Adrenal gland (tissue), 12 donors: ENCODE data around the gene UMOD. TPM values are rescaled to one million over a fixed set of nuclear protein-coding genes. Genes with fewer than 3 reads are reported as not detected.

Source experiments
- DNase-seq, 7 donors: peaks; one replicate each; pipeline ENCODE4 v3.0.0-alpha.2; 2019 to 2020
- H3K27ac ChIP-seq, 5 donors: fragments of 200-600 bp; sonication (generic) in 4 of 5; 1 replicate in 3 of 5; 2 replicates in 2 of 5; pipeline versions ENCODE4 v1.5.1 to v1.8.0; 2016 to 2020; ENCODE audit warnings: mild to moderate bottlenecking in 1 of 5
- H3K27me3 ChIP-seq: fragments of 200-600 bp; 2 replicates; pipeline ENCODE4 v1.8.0; 2021
- H3K36me3 ChIP-seq, 2 donors: fragments of 200-600 bp; replicated peaks in 1 of 2; 1 replicate in 1 of 2; 2 replicates in 1 of 2; pipeline versions ENCODE4 v1.5.1 to v1.8.0; 2018 to 2022
- H3K4me1 ChIP-seq, 2 donors: fragments of 200-600 bp; replicated peaks in 1 of 2; 1 replicate in 1 of 2; 2 replicates in 1 of 2; pipeline versions ENCODE4 v1.5.1 to v1.8.0; 2018 to 2021
- H3K4me3 ChIP-seq, 4 donors: fragments of 200-600 bp; sonication (generic) in 3 of 4; one replicate each; pipeline ENCODE4 v1.5.1; 2016 to 2018
- H3K9me3 ChIP-seq, 3 donors: fragments of 200-600 bp; sonication (generic) in 1 of 3; replicated peaks in 1 of 3; 1 replicate in 2 of 3; 2 replicates in 1 of 3; pipeline versions ENCODE4 v1.5.1 to v1.8.0; 2016 to 2021
- POLR2A ChIP-seq, 2 donors: fragments of 450-650 bp; IDR thresholded peaks; one replicate each; pipeline ENCODE4 v1.6.1; 2017; ENCODE audit warnings: antibody characterized with exemption in 2 of 2, mild to moderate bottlenecking in 2 of 2, moderate library complexity in 1 of 2
- WGBS, 4 donors: extraction: QIAGEN DNeasy Blood & Tissue Kit in 2 of 4; methylation state at CpG; one replicate each; pipeline versions ENCODE4 v1.1.5 to v1.1.7; 2013 to 2017; 5-methylcytosine and 5-hydroxymethylcytosine counted together
- intact Hi-C, 2 donors: fragments of 100-400 bp; cut with DNase I; formaldehyde crosslinking; loops; one replicate each; pipeline versions ENCODE4 v1.14.1 to v1.15.0; 2022 to 2023
- polyA plus RNA-seq, 3 donors: library from polyadenylated mRNA; stranded (reverse); fragments of 200-250 nt in 2 of 3; fragments of 350-450 nt in 1 of 3; fragmentation: Illumina TruSeq in 1 of 3; extraction: RNeasy Lipid Tissue Mini Kit (QIAGEN cat#74804) in 1 of 3; gene quantifications; one replicate each; pipeline ENCODE4 v1.2.3, GENCODE V29; 2013 to 2014
- total RNA-seq, 9 donors: library from RNA; depleted of rRNA in 4 of 9; stranded (reverse); fragments of >200 nt in 4 of 9; fragments of 120-200 nt in 1 of 9; fragmentation: NEBNext Ultra II Directional in 1 of 9; extraction: Animal tissue kit (Norgen Biotek cat#: 25700) in 1 of 9; gene quantifications; one replicate each; pipeline versions ENCODE4 v1.1.0 to v1.2.4, GENCODE V29; 2013 to 2023
- TF ChIP-seq, protein P1 (sequence below), 6 experiments: fragments of 450-650 bp in 4 of 6; fragments of 200-600 bp in 2 of 6; sonication (generic) in 1 of 6; IDR thresholded peaks; 1 replicate in 5 of 6; 2 replicates in 1 of 6; pipeline versions ENCODE4 v1.5.1 to v1.8.0; 2016 to 2021; ENCODE audit warnings: antibody characterized with exemption in 6 of 6, mild to moderate bottlenecking in 2 of 6, moderate library complexity in 1 of 6
- donor health status: healthy with polysubstance abuse.
- donor health status: Bipolar disorder and iron deficiency.
- donor health status: DM: yes; HTN: yes; CAD: no.
- donor health status: DM: no; HTN: no; CAD: no.
- donor health status: DM: no; HTN: no; CAD: no.
- donor health status: DM: yes; HTN: yes; CAD: no.

The UMOD gene
- total and polyA plus RNA-seq, 12 donors: not detected

DNA sequence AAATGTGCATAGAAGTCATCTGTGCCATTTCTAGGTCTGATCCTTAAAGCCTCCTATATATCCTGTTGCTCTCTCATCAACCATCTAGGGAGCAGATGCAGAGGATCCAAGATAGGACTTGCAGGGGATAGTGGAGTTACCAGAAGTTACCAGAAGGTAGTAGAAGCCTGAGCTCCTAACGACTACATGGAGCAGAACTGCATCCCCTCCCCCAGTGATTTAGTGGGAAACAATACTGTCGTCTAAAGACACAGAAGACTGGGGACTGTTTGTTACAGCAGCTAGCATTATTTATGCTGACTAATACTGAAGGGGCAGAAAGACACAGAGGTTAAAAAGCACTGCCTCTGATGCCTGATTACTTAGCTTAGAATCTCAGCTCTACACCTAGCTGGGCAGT, 41.0 kb downstream of the UMOD start:
- Histone ChIP-seq H3K36me3 (no peaks in the 10 kb centered on the region), H3K27me3 (no peaks in the 10 kb centered on the region), H3K4me3 (no peak overlapping the region), H3K9me3 (no peaks in the 10 kb centered on the region), H3K27ac (no peak overlapping the region), H3K4me1 (no peaks in the 10 kb centered on the region)
- intact Hi-C loops: no loop called here
- 49 to 73% (median 60%) methylated on average over 2 of the region's 2 CpGs for WGBS, 4 donors
- DNase-seq: no peak
- no peak for TF ChIP-seq POLR2A (IDR thresholded peaks at IDR 0.05)
- TF ChIP-seq, protein P1, sequence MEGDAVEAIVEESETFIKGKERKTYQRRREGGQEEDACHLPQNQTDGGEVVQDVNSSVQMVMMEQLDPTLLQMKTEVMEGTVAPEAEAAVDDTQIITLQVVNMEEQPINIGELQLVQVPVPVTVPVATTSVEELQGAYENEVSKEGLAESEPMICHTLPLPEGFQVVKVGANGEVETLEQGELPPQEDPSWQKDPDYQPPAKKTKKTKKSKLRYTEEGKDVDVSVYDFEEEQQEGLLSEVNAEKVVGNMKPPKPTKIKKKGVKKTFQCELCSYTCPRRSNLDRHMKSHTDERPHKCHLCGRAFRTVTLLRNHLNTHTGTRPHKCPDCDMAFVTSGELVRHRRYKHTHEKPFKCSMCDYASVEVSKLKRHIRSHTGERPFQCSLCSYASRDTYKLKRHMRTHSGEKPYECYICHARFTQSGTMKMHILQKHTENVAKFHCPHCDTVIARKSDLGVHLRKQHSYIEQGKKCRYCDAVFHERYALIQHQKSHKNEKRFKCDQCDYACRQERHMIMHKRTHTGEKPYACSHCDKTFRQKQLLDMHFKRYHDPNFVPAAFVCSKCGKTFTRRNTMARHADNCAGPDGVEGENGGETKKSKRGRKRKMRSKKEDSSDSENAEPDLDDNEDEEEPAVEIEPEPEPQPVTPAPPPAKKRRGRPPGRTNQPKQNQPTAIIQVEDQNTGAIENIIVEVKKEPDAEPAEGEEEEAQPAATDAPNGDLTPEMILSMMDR (IDR thresholded peaks at IDR 0.05): no peak

DNA sequence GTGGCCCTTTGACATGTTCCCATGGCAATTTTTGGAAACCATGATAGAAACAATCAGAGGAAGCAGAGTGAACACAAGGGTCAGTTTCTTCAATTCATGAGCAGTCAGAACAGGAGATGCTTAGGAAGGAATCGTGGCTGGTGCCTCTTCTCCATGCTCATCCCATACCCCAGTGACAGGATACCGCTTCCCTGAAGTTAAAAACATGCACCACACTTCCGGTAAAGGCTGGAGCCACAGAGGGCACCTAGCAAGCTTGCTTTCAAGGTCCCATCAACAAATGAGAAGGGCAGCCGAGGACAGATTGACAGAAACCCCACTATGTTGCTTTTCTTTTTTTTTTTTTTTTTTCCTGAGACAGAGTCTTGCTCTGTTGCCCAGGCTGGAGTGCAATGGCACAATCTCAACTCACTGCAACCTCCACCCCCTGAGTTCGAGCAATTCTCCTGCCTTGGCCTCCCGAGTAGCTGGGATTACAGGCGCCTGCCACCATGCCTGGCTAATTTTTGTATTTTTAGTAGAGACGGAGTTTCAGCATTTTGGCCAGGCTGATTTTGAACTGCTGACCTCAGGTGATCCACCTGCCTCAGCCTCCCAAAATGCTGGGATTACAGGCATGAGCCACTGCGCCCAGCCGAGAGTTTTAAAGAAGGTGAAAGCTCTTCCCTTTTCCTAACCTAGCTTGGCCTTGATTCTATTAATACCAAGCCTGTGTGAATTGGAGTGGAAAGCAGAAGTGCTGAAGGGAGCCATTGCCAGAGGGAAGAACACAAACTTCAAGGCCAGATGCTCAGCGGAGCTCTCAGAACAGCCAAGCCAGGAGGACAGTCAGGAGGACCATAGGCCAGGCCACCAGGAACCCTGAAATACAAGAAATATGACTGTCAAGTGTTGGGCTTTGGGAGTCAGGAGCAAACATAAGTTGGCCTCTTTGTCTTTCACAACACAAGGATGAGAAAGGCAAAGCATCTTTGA, 41.8 kb downstream of the UMOD start:
- no peak for TF ChIP-seq POLR2A (IDR thresholded peaks at IDR 0.05)
- TF ChIP-seq, protein P1 (IDR thresholded peaks at IDR 0.05): no peak
- Histone ChIP-seq H3K27me3 (no peaks in the 10 kb centered on the region), H3K9me3 (no peaks in the 10 kb centered on the region), H3K27ac (no peak overlapping the region), H3K4me3 (no peak overlapping the region), H3K4me1 (no peaks in the 10 kb centered on the region), H3K36me3 (no peaks in the 10 kb centered on the region)
- intact Hi-C loops: no loop called here
- 66 to 78% (median 70%) methylated on average over 11 of the region's 11 CpGs for WGBS, 4 donors
- DNase-seq: no peak

DNA sequence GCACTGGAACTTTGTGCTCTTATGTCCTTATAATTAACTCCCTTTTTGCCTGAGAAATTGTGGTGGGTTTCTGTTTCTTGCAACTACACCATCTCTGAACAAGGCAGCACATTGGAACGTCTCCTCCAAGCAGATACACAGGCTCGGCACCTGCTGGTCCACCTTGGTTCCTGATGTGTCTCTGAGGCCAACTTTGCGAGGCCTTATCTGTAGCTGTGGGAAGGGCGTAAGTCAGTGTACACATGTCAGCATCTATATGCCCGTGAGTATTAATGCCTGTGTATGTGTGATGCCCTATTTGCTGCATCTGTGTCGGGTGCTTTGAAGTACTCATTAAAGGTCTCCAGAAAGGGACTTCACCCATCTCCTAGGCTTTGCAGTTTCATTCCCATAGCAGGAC, 42.7 kb downstream of the UMOD start:
- TF ChIP-seq POLR2A (IDR thresholded peaks at IDR 0.05): no peak
- TF ChIP-seq, protein P1 (IDR thresholded peaks at IDR 0.05): no peak
- intact Hi-C loops: loop anchor here in 1 of 2 donors (10.0 kb wide), 1 partner anchor 405 kb away; no protein-coding TSS in a partner anchor
- H3K36me3 ChIP-seq: no peaks in the 10 kb centered on the region
- no peak overlapping the region for H3K4me3 ChIP-seq
- H3K27me3 ChIP-seq: no peaks in the 10 kb centered on the region
- DNase-seq: no peak
- H3K4me1 ChIP-seq: no peaks in the 10 kb centered on the region
- no peak overlapping the region for H3K27ac ChIP-seq
- WGBS, 4 donors: 78 to 87% (median 79%) methylated on average over 2 to 6 of the region's 6 CpGs
- no peaks in the 10 kb centered on the region for H3K9me3 ChIP-seq

DNA sequence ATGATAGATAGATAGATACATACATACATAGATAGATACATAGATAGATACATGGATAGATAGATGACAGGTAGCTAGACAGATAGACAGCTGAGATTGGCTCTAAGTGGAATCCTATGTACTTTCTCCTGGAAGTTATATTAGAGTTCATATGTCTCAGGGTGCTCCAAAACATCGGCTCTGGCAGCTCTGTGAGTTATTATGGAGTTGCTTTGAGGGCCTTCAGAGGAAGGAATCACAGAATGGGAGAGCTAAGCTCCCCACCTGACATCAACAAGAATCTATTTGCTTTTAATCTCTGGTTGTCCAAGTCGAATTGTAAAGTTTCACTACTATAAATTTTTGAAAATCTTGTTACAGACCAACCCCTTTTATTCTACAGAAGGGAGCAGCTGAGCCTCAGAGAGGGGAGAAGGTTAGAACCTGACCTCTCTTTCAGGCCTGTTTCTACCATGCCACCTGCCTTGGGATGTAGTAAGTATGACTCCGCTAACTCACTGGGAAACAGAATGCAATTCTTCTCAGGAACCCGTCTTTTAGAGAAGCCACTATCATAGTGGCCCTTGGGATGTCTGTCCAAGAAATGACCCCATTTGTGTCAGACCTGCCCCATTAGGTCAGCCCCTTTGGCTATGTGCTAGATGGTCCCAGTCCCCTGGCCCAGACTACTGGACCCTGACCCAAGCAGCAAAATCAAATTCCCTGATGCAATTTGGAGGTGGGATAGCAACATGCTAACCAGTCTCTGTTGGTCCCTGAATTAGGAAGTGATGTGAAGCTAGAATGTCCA, 43.5 kb downstream of the UMOD start:
- 64 to 75% (median 73%) methylated on average over 4 of the region's 4 CpGs for WGBS, 4 donors
- Histone ChIP-seq H3K36me3 (no peaks in the 10 kb centered on the region), H3K9me3 (no peaks in the 10 kb centered on the region), H3K4me3 (no peak overlapping the region), H3K27ac (no peak overlapping the region), H3K4me1 (no peaks in the 10 kb centered on the region), H3K27me3 (no peaks in the 10 kb centered on the region)
- TF ChIP-seq, protein P1 (IDR thresholded peaks at IDR 0.05): no peak
- TF ChIP-seq POLR2A (IDR thresholded peaks at IDR 0.05): no peak
- intact Hi-C loops: loop anchor here in 1 of 2 donors (10.0 kb wide), 1 partner anchor 404 kb away; no protein-coding TSS in a partner anchor
- no peak for DNase-seq
